HepG2 (cell line): ENCODE data around the gene CACNA1G. TPM values are rescaled to one million over a fixed set of nuclear protein-coding genes. Genes with fewer than 3 reads are reported as not detected.

ENCODE experiments used
- ARNT2 ChIP-seq: sonication (generic); formaldehyde crosslinking; IDR thresholded peaks from 2 replicates; pipeline ENCODE4 v1.8.0; 2022; ENCODE audit warnings: mild to moderate bottlenecking, low read depth, missing genetic modification reagents, moderate library complexity
- CAMTA2 ChIP-seq: sonication (generic); formaldehyde crosslinking; IDR thresholded peaks from 2 replicates; pipeline ENCODE4 v1.4.0; 2020; ENCODE audit warnings: mild to moderate bottlenecking, missing genetic modification reagents, borderline replicate concordance
- CCAR2 ChIP-seq: fragments of 200-400 bp; formaldehyde crosslinking; optimal IDR thresholded peaks from 2 replicates; pipeline ENCODE3; 2018; ENCODE audit warnings: low read depth, mild to moderate bottlenecking, low read length, moderate library complexity
- EHMT2 ChIP-seq: fragments of 200-600 bp; sonication (generic); IDR thresholded peaks from 2 replicates; pipeline ENCODE4 v1.7.0; 2017; ENCODE audit warnings: antibody characterized with exemption, low read depth, low read length, borderline replicate concordance
- HCFC1 ChIP-seq: fragments of 150-350 bp; IDR thresholded peaks from 2 replicates; pipeline ENCODE4 v1.6.1; 2014; ENCODE audit warnings: low read depth, low read length
- NRL ChIP-seq: sonication (generic); formaldehyde crosslinking; IDR thresholded peaks from 2 replicates; pipeline ENCODE4 v1.5.0; 2020; ENCODE audit warnings: missing genetic modification reagents, mild to moderate bottlenecking, moderate library complexity, borderline replicate concordance
- PBX2 ChIP-seq: IDR thresholded peaks from 2 replicates; pipeline ENCODE4 v1.6.1; 2016; ENCODE audit warnings: control low read depth
- POLR2A ChIP-seq, 2 experiments: IDR thresholded peaks; 2 replicates each; pipeline ENCODE4 v1.6.1; 2011; ENCODE audit warnings: low read depth in 2 of 2, low read length in 2 of 2, mild to moderate bottlenecking in 1 of 2, moderate library complexity in 1 of 2; ENCODE audit not compliant: insufficient read depth in 1 of 2
- RFX3 ChIP-seq: IDR thresholded peaks from 2 replicates; pipeline ENCODE4 v1.6.1; 2016; ENCODE audit warnings: missing biosample characterization, missing genetic modification reagents
- SMAD1 ChIP-seq: sonication (generic); formaldehyde crosslinking; IDR thresholded peaks from 2 replicates; pipeline ENCODE4 v1.4.0; 2020; ENCODE audit warnings: missing genetic modification reagents, low read depth, mild to moderate bottlenecking, borderline replicate concordance
- TEAD3 ChIP-seq: optimal IDR thresholded peaks from 2 replicates; pipeline ENCODE3; 2016; ENCODE audit warnings: borderline replicate concordance
- ZNF12 ChIP-seq: sonication (generic); formaldehyde crosslinking; IDR thresholded peaks from 2 replicates; pipeline ENCODE4 v1.5.0; 2020; ENCODE audit warnings: missing genetic modification reagents
- ZNF276 ChIP-seq: sonication (generic); formaldehyde crosslinking; IDR thresholded peaks from 2 replicates; pipeline ENCODE4 v1.4.0; 2020; ENCODE audit warnings: mild to moderate bottlenecking, low read depth, missing genetic modification reagents
- ZNF567 ChIP-seq: sonication (generic); formaldehyde crosslinking; IDR thresholded peaks from 2 replicates; pipeline ENCODE4 v1.8.1; 2023; ENCODE audit warnings: mild to moderate bottlenecking, missing genetic modification reagents, borderline replicate concordance
- polyA plus RNA-seq, 8 experiments: library from polyadenylated mRNA; depleted of rRNA in 3 of 8; stranded (reverse) in 7 of 8; unstranded in 1 of 8; fragments of >200 nt; fragmentation: Illumina TruSeq in 4 of 8; extraction: Trizol in 4 of 8; gene quantifications; 2 replicates each; pipeline versions ENCODE4 v1.2.1 to v1.2.3, GENCODE V29; 2011 to 2016; ENCODE audit warnings: low read depth in 4 of 8, missing spikeins in 1 of 8, mixed read lengths in 1 of 8; ENCODE audit not compliant: insufficient read depth in 1 of 8
- total RNA-seq, 5 experiments: library from RNA; depleted of rRNA; stranded (reverse); fragments of >200 nt; fragmentation: Illumina TruSeq; extraction: Trizol; gene quantifications; 2 replicates each; pipeline ENCODE4 v1.2.3, GENCODE V29; 2016; ENCODE audit warnings: low read depth in 1 of 5
- TF ChIP-seq, protein P1 (sequence below): sonication (generic); formaldehyde crosslinking; IDR thresholded peaks from 2 replicates; pipeline ENCODE4 v1.4.0; 2020; ENCODE audit warnings: missing genetic modification reagents
- TF ChIP-seq, protein P2 (sequence below): fragments of 450-650 bp; IDR thresholded peaks from 2 replicates; pipeline ENCODE4 v1.6.1; 2017; ENCODE audit warnings: mild to moderate bottlenecking
- TF ChIP-seq, protein P3 (sequence below): sonication (generic); formaldehyde crosslinking; IDR thresholded peaks from 2 replicates; pipeline ENCODE4 v1.4.0; 2020; ENCODE audit warnings: missing genetic modification reagents

CACNA1G gene
- total and polyA plus RNA-seq, 2 of the 13 experiments (the other 11 are each of a cell fraction or from before 2014, with no cell fraction given), result 0.02 TPM; not detected in 1

GRCh38 chr17:50541716-50542688, 18.5 kb upstream of the CACNA1G start (continued):
- TF ChIP-seq CAMTA2 (CRISPR knock-in tag) (peak; percentile 75; the same call in 1 of the 2 replicates), RFX3 (no peak), POLR2A (IDR thresholded peaks at IDR 0.05; ENCODE audit: insufficient read depth in 1 of 2, low read depth in 2 of 2, low read length in 2 of 2) (peak; percentile 90), SMAD1 (CRISPR knock-in tag) (no peak), PBX2 (CRISPR knock-in tag) (peak; percentile 52; the same call in 1 of the 2 replicates), HCFC1 (no peak), ARNT2 (CRISPR knock-in tag) (peak; percentile 97), ZNF12 (CRISPR knock-in tag) (no peak; the same call in 1 of the 2 replicates), ZNF567 (CRISPR knock-in tag) (no peak), NRL (peak; percentile 89), TEAD3 (CRISPR knock-in tag) (peak; percentile 33), EHMT2 (no peak), CCAR2 (no peak), ZNF276 (CRISPR knock-in tag) (peak; percentile 73; the same call in 1 of the 2 replicates)
- TF ChIP-seq, protein P1, sequence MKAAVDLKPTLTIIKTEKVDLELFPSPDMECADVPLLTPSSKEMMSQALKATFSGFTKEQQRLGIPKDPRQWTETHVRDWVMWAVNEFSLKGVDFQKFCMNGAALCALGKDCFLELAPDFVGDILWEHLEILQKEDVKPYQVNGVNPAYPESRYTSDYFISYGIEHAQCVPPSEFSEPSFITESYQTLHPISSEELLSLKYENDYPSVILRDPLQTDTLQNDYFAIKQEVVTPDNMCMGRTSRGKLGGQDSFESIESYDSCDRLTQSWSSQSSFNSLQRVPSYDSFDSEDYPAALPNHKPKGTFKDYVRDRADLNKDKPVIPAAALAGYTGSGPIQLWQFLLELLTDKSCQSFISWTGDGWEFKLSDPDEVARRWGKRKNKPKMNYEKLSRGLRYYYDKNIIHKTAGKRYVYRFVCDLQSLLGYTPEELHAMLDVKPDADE (CRISPR knock-in tag), result peak; percentile 94; the same call in 1 of the 2 replicates
- TF ChIP-seq, protein P2, sequence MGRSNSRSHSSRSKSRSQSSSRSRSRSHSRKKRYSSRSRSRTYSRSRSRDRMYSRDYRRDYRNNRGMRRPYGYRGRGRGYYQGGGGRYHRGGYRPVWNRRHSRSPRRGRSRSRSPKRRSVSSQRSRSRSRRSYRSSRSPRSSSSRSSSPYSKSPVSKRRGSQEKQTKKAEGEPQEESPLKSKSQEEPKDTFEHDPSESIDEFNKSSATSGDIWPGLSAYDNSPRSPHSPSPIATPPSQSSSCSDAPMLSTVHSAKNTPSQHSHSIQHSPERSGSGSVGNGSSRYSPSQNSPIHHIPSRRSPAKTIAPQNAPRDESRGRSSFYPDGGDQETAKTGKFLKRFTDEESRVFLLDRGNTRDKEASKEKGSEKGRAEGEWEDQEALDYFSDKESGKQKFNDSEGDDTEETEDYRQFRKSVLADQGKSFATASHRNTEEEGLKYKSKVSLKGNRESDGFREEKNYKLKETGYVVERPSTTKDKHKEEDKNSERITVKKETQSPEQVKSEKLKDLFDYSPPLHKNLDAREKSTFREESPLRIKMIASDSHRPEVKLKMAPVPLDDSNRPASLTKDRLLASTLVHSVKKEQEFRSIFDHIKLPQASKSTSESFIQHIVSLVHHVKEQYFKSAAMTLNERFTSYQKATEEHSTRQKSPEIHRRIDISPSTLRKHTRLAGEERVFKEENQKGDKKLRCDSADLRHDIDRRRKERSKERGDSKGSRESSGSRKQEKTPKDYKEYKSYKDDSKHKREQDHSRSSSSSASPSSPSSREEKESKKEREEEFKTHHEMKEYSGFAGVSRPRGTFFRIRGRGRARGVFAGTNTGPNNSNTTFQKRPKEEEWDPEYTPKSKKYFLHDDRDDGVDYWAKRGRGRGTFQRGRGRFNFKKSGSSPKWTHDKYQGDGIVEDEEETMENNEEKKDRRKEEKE, result no peak
- TF ChIP-seq, protein P3, sequence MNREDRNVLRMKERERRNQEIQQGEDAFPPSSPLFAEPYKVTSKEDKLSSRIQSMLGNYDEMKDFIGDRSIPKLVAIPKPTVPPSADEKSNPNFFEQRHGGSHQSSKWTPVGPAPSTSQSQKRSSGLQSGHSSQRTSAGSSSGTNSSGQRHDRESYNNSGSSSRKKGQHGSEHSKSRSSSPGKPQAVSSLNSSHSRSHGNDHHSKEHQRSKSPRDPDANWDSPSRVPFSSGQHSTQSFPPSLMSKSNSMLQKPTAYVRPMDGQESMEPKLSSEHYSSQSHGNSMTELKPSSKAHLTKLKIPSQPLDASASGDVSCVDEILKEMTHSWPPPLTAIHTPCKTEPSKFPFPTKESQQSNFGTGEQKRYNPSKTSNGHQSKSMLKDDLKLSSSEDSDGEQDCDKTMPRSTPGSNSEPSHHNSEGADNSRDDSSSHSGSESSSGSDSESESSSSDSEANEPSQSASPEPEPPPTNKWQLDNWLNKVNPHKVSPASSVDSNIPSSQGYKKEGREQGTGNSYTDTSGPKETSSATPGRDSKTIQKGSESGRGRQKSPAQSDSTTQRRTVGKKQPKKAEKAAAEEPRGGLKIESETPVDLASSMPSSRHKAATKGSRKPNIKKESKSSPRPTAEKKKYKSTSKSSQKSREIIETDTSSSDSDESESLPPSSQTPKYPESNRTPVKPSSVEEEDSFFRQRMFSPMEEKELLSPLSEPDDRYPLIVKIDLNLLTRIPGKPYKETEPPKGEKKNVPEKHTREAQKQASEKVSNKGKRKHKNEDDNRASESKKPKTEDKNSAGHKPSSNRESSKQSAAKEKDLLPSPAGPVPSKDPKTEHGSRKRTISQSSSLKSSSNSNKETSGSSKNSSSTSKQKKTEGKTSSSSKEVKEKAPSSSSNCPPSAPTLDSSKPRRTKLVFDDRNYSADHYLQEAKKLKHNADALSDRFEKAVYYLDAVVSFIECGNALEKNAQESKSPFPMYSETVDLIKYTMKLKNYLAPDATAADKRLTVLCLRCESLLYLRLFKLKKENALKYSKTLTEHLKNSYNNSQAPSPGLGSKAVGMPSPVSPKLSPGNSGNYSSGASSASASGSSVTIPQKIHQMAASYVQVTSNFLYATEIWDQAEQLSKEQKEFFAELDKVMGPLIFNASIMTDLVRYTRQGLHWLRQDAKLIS (CRISPR knock-in tag), result no peak
